Measurements from ENCODE around the gene ATN1. TPM values are rescaled to one million over a fixed set of nuclear protein-coding genes. Genes with fewer than 3 reads are reported as not detected.

ATN1 gene
- total and polyA plus RNA-seq, 2 donors from 2014 or later: 34.2 to 119 TPM

DNA sequence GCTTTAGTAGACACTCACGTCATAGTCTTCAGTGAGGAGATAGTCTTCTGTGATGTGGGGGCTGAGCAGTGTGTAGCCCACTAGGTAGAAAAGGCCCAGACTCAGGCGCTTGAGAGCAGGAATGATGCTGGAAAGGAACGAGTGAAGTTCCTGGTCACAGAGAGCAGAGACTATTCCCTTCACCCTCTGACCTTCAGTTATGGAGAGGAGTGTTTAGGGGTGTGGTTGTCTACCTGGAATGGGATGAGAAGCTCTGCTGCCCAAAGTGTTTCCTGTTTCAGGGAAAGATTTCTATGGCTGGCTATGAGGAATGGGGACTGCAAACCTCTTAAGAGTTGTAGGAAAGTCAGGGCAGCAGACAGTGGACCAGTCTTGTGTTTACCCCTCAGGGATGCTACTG, 51.7 kb downstream of the ATN1 start:
- no peak for FAIRE-seq
- intact Hi-C loops (cut with DNase I): no loop called here
- DNase-seq: no peak
- Histone ChIP-seq H3K9ac (ENCODE audit: low read length in 3 of 3) (no peak overlapping the region), H3K4me3 (ENCODE audit: low read length in 3 of 3) (no peak overlapping the region), H3K27ac (ENCODE audit: low read depth in 2 of 2, low read length in 2 of 2) (no peak overlapping the region), H3K9me3 (ENCODE audit: control insufficient read depth in 2 of 3, insufficient read depth in 1 of 3, low read length in 3 of 3) (no peaks in the 10 kb centered on the region), H3K36me3 (ENCODE audit: control insufficient read depth in 2 of 3, insufficient read depth in 3 of 3, low read length in 3 of 3) (peaks cover 11 to 62% (median 55%) of the 10 kb centered on the region in 3 donors), H3K27me3 (ENCODE audit: control insufficient read depth, insufficient read depth, low read length) (no peaks in the 10 kb centered on the region), H3K4me1 (ENCODE audit: control insufficient read depth in 2 of 3, insufficient read depth in 2 of 3, low read depth in 1 of 3, low read length in 3 of 3) (no peaks in the 10 kb centered on the region)
- TF ChIP-seq, protein P1, sequence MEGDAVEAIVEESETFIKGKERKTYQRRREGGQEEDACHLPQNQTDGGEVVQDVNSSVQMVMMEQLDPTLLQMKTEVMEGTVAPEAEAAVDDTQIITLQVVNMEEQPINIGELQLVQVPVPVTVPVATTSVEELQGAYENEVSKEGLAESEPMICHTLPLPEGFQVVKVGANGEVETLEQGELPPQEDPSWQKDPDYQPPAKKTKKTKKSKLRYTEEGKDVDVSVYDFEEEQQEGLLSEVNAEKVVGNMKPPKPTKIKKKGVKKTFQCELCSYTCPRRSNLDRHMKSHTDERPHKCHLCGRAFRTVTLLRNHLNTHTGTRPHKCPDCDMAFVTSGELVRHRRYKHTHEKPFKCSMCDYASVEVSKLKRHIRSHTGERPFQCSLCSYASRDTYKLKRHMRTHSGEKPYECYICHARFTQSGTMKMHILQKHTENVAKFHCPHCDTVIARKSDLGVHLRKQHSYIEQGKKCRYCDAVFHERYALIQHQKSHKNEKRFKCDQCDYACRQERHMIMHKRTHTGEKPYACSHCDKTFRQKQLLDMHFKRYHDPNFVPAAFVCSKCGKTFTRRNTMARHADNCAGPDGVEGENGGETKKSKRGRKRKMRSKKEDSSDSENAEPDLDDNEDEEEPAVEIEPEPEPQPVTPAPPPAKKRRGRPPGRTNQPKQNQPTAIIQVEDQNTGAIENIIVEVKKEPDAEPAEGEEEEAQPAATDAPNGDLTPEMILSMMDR (IDR thresholded peaks at IDR 0.05; ENCODE audit: borderline replicate concordance, extremely low read depth, insufficient read depth): no peak

DNA sequence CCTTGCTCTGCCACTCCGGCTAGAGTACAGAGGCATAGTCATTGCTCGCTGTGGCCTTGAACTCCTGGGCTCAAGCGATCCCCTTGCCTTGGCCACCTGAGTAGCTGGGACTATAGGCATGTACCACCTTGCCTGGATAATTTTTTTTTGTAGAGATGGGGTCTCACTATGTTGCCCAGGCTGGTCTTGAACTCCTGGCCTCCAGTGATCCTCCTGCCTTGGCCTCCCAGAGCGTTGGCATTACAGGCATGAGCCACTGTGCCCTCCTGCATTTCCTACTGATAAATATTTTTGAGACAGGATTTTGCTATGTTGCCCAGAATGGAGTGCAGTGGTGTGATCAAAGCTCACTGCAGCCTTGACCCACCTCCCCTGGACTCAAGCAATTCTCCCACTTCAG, 52.3 kb downstream of the ATN1 start:
- no peaks in the 10 kb centered on the region for H3K27me3 ChIP-seq (ENCODE audit: control insufficient read depth, insufficient read depth, low read length)
- H3K27ac ChIP-seq (ENCODE audit: low read depth in 2 of 2, low read length in 2 of 2): no peak overlapping the region
- no peaks in the 10 kb centered on the region for H3K9me3 ChIP-seq (ENCODE audit: control insufficient read depth in 2 of 3, insufficient read depth in 1 of 3, low read length in 3 of 3)
- no peaks in the 10 kb centered on the region for H3K4me1 ChIP-seq (ENCODE audit: control insufficient read depth in 2 of 3, insufficient read depth in 2 of 3, low read depth in 1 of 3, low read length in 3 of 3)
- TF ChIP-seq, protein P1 (IDR thresholded peaks at IDR 0.05; ENCODE audit: borderline replicate concordance, extremely low read depth, insufficient read depth): no peak
- no peak overlapping the region for H3K4me3 ChIP-seq (ENCODE audit: low read length in 3 of 3)
- no peak for FAIRE-seq
- peaks cover 9 to 55% (median 49%) of the 10 kb centered on the region in 3 donors for H3K36me3 ChIP-seq (ENCODE audit: control insufficient read depth in 2 of 3, insufficient read depth in 3 of 3, low read length in 3 of 3)
- H3K9ac ChIP-seq (ENCODE audit: low read length in 3 of 3): no peak overlapping the region
- no peak for DNase-seq
- intact Hi-C loops (cut with DNase I): no loop called here

DNA sequence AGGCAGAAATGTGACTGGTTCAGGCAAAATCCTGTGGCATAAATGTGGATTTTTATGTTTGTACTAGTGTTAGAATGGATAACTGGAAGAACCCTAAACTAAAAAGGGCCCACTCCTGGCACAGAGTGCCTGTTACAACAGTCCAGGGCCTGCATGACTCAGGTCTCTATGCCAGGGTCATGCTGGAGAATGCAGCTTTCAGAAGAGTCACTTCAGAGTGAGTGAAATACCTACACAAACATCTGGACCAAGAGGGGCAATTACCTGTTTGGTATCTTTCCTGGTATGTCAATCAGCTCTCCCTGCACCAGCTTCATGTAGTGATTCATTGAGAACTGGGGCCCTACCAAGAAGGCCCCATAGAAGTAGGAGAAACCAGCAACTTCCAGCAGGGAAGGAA, 53.0 kb downstream of the ATN1 start:
- FAIRE-seq (no peak), DNase-seq (no peak)
- peaks cover 4 to 49% (median 42%) of the 10 kb centered on the region in 3 donors for H3K36me3 ChIP-seq (ENCODE audit: control insufficient read depth in 2 of 3, insufficient read depth in 3 of 3, low read length in 3 of 3)
- no peaks in the 10 kb centered on the region for H3K27me3 ChIP-seq (ENCODE audit: control insufficient read depth, insufficient read depth, low read length)
- H3K9me3 ChIP-seq (ENCODE audit: control insufficient read depth in 2 of 3, insufficient read depth in 1 of 3, low read length in 3 of 3): no peaks in the 10 kb centered on the region
- TF ChIP-seq, protein P1 (IDR thresholded peaks at IDR 0.05; ENCODE audit: borderline replicate concordance, extremely low read depth, insufficient read depth): no peak
- H3K9ac ChIP-seq (ENCODE audit: low read length in 3 of 3): no peak overlapping the region
- no peaks in the 10 kb centered on the region for H3K4me1 ChIP-seq (ENCODE audit: control insufficient read depth in 2 of 3, insufficient read depth in 2 of 3, low read depth in 1 of 3, low read length in 3 of 3)
- no peak overlapping the region for H3K4me3 ChIP-seq (ENCODE audit: low read length in 3 of 3)
- intact Hi-C loops (cut with DNase I): no loop called here
- H3K27ac ChIP-seq (ENCODE audit: low read depth in 2 of 2, low read length in 2 of 2): no peak overlapping the region

Data from kidney (tissue), 14 donors.